ENCODE measurements around the gene RAB30.

DNA sequence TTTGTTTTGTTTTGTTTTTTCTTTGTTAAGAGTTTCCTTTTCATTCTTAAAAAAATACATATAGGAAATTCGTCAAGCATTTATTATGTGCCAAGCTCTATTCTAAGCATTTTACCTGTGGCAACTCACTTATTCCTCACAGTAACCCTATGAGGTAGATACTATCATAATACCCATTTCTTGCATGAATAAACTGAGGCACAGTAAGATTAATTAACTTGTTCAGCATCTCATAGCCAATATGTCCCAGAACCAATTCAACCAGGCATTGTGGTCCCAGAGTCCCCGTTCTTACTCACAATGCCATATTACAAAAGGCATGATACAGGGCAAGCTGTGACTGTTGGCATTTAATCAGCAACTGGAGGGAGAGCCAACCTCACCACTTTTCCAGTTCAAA is 83.7 kb downstream of the RAB30 start:
- TF ChIP-seq, protein P1, sequence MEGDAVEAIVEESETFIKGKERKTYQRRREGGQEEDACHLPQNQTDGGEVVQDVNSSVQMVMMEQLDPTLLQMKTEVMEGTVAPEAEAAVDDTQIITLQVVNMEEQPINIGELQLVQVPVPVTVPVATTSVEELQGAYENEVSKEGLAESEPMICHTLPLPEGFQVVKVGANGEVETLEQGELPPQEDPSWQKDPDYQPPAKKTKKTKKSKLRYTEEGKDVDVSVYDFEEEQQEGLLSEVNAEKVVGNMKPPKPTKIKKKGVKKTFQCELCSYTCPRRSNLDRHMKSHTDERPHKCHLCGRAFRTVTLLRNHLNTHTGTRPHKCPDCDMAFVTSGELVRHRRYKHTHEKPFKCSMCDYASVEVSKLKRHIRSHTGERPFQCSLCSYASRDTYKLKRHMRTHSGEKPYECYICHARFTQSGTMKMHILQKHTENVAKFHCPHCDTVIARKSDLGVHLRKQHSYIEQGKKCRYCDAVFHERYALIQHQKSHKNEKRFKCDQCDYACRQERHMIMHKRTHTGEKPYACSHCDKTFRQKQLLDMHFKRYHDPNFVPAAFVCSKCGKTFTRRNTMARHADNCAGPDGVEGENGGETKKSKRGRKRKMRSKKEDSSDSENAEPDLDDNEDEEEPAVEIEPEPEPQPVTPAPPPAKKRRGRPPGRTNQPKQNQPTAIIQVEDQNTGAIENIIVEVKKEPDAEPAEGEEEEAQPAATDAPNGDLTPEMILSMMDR (IDR thresholded peaks at IDR 0.05), result no peak
- TF ChIP-seq POLR2A (IDR thresholded peaks at IDR 0.05), result no peak
- no peak for TF ChIP-seq EP300 (IDR thresholded peaks at IDR 0.05)

Data from gastroesophageal sphincter (tissue), 3 donors.